K562 (cell line): ENCODE data around the gene HNRNPF. TPM values are rescaled to one million over a fixed set of nuclear protein-coding genes. Genes with fewer than 3 reads are reported as not detected.
A peak's percentile ranks its signal among the peaks of the same experiment; 100 is the strongest.

ENCODE experiments used
- CC2D1A ChIP-seq: fragments of 450-650 bp; IDR thresholded peaks from 2 replicates; pipeline ENCODE4 v1.6.1; 2017; ENCODE audit warnings: mild to moderate bottlenecking
- JUN ChIP-seq, 2 experiments: sonication (generic) in 1 of 2; formaldehyde crosslinking in 1 of 2; IDR thresholded peaks; 2 replicates each; pipeline versions ENCODE4 v1.6.1 to v1.8.0; 2012 to 2022; ENCODE audit warnings: borderline replicate concordance in 2 of 2, mild to moderate bottlenecking in 2 of 2, improper control_type of control experiment in 1 of 2, low read depth in 1 of 2, low read length in 1 of 2, missing genetic modification reagents in 1 of 2
- MYBL2 ChIP-seq, 2 experiments: fragments of 450-650 bp in 1 of 2; sonication (generic) in 1 of 2; formaldehyde crosslinking in 1 of 2; IDR thresholded peaks; 2 replicates each; pipeline versions ENCODE4 v1.6.1 to v1.8.1; 2017 to 2022; ENCODE audit warnings: borderline replicate concordance in 1 of 2, inconsistent platforms in 1 of 2, low read depth in 1 of 2, mild to moderate bottlenecking in 1 of 2, missing genetic modification reagents in 1 of 2, moderate library complexity in 1 of 2
- POLR3G ChIP-seq: IDR thresholded peaks from 2 replicates; pipeline ENCODE4 v1.6.1; 2011; ENCODE audit not compliant: insufficient read length, insufficient replicate concordance; ENCODE audit errors: extremely low read depth
- TAF9B ChIP-seq: fragments of 450-650 bp; IDR thresholded peaks from 2 replicates; pipeline ENCODE4 v1.6.1; 2018; ENCODE audit warnings: mild to moderate bottlenecking; ENCODE audit not compliant: partially characterized antibody
- USF1 ChIP-seq: sonication (generic); formaldehyde crosslinking; IDR thresholded peaks from 2 replicates; pipeline ENCODE4 v1.9.0; 2022; ENCODE audit warnings: mild to moderate bottlenecking, missing genetic modification reagents
- ZNF12 ChIP-seq: sonication (generic); formaldehyde crosslinking; IDR thresholded peaks from 2 replicates; pipeline ENCODE4 v1.4.0; 2020; ENCODE audit warnings: mild to moderate bottlenecking, missing genetic modification reagents
- ZNF133 ChIP-seq: fragments of 250-450 bp; sonication (Bioruptor Pico); IDR thresholded peaks from 2 replicates; pipeline ENCODE4 v1.4.0; 2020; ENCODE audit warnings: mild to moderate bottlenecking
- ZNF507 ChIP-seq: conservative IDR thresholded peaks from 2 replicates; pipeline ENCODE4 v1.6.1; 2017; ENCODE audit warnings: missing genetic modification characterization, missing compliant biosample characterization
- polyA plus RNA-seq, 8 experiments: library from polyadenylated mRNA; depleted of rRNA in 4 of 8; stranded (reverse) in 5 of 8; unstranded in 3 of 8; fragments of >200 nt; fragmentation: Nextera tagmentation in 2 of 8; fragmentation: Illumina TruSeq in 1 of 8; extraction: Ambion mirVana in 2 of 8; extraction: Trizol in 1 of 8; gene quantifications; 2 replicates each; pipeline versions ENCODE4 v1.2.1 to v1.2.3, GENCODE V29; 2011 to 2014; ENCODE audit warnings: inconsistent platforms in 1 of 8, missing spikeins in 1 of 8
- total RNA-seq, 7 experiments: library from RNA; depleted of rRNA in 6 of 7; stranded (reverse); fragments of >200 nt in 6 of 7; fragmentation: Illumina TruSeq in 2 of 7; extraction: Trizol in 2 of 7; gene quantifications; 2 replicates each; pipeline versions ENCODE4 v1.2.1 to v1.2.3, GENCODE V29; 2011 to 2021; ENCODE audit warnings: low replicate concordance in 1 of 7
- TF ChIP-seq, protein P1 (sequence below): fragments of 250-450 bp; sonication (Bioruptor Pico); IDR thresholded peaks from 2 replicates; pipeline ENCODE4 v1.4.0; 2020; ENCODE audit warnings: borderline replicate concordance
- TF ChIP-seq, protein P2 (sequence below): fragments of 250-450 bp; sonication (Bioruptor Pico); IDR thresholded peaks from 2 replicates; pipeline ENCODE4 v1.4.0; 2020; ENCODE audit warnings: mild to moderate bottlenecking, moderate library complexity
- TF ChIP-seq, protein P3 (sequence below): IDR thresholded peaks from 2 replicates; pipeline ENCODE4 v1.6.1; 2011; ENCODE audit not compliant: insufficient read length; ENCODE audit errors: extremely low read depth

The HNRNPF gene
- total and polyA plus RNA-seq, 9 of the 15 experiments (the other 6 are each of a cell fraction or from before 2014, with no cell fraction given): 192 to 489 (median 416) TPM

- TF ChIP-seq, protein P1, sequence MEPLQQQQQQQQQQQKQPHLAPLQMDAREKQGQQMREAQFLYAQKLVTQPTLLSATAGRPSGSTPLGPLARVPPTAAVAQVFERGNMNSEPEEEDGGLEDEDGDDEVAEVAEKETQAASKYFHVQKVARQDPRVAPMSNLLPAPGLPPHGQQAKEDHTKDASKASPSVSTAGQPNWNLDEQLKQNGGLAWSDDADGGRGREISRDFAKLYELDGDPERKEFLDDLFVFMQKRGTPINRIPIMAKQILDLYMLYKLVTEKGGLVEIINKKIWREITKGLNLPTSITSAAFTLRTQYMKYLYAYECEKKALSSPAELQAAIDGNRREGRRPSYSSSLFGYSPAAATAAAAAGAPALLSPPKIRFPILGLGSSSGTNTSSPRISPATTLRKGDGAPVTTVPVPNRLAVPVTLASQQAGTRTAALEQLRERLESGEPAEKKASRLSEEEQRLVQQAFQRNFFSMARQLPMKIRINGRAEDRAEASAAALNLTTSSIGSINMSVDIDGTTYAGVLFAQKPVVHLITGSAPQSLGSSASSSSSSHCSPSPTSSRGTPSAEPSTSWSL (CRISPR knock-in tag): no peak
- TF ChIP-seq, protein P2, sequence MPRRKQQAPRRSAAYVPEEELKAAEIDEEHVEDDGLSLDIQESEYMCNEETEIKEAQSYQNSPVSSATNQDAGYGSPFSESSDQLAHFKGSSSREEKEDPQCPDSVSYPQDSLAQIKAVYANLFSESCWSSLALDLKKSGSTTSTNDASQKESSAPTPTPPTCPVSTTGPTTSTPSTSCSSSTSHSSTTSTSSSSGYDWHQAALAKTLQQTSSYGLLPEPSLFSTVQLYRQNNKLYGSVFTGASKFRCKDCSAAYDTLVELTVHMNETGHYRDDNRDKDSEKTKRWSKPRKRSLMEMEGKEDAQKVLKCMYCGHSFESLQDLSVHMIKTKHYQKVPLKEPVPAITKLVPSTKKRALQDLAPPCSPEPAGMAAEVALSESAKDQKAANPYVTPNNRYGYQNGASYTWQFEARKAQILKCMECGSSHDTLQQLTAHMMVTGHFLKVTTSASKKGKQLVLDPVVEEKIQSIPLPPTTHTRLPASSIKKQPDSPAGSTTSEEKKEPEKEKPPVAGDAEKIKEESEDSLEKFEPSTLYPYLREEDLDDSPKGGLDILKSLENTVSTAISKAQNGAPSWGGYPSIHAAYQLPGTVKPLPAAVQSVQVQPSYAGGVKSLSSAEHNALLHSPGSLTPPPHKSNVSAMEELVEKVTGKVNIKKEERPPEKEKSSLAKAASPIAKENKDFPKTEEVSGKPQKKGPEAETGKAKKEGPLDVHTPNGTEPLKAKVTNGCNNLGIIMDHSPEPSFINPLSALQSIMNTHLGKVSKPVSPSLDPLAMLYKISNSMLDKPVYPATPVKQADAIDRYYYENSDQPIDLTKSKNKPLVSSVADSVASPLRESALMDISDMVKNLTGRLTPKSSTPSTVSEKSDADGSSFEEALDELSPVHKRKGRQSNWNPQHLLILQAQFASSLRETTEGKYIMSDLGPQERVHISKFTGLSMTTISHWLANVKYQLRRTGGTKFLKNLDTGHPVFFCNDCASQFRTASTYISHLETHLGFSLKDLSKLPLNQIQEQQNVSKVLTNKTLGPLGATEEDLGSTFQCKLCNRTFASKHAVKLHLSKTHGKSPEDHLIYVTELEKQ (CRISPR knock-in tag): no peak
- TF ChIP-seq ZNF133 (CRISPR knock-in tag) (no peak), TAF9B (no peak), USF1 (CRISPR knock-in tag) (no peak), POLR3G (no peak), JUN (IDR thresholded peaks at IDR 0.05; ENCODE audit: borderline replicate concordance, low read depth, low read length) (0 out of 2 replicates have a peak, but pooled peaks have one; percentile 8), JUN (CRISPR knock-in tag; IDR thresholded peaks at IDR 0.05; ENCODE audit: borderline replicate concordance) (no peak), ZNF12 (CRISPR knock-in tag) (no peak), ZNF507 (tag) (no peak), MYBL2 (IDR thresholded peaks at IDR 0.05; ENCODE audit: low read depth) (no peak), MYBL2 (CRISPR knock-in tag; IDR thresholded peaks at IDR 0.05; ENCODE audit: borderline replicate concordance) (no peak), CC2D1A (peak; percentile 86)
- TF ChIP-seq, protein P3, sequence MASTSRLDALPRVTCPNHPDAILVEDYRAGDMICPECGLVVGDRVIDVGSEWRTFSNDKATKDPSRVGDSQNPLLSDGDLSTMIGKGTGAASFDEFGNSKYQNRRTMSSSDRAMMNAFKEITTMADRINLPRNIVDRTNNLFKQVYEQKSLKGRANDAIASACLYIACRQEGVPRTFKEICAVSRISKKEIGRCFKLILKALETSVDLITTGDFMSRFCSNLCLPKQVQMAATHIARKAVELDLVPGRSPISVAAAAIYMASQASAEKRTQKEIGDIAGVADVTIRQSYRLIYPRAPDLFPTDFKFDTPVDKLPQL: no peak
These were observed 60.3 kb downstream of the HNRNPF start (continued) for GRCh38 chr10:43348511-43349312.
